Activated CD8-positive, alpha-beta memory T cell treated with anti-CD3 and anti-CD28 coated beads for 36 hours (primary cell): ENCODE results near the gene CYB5B. TPM values are rescaled to one million over a fixed set of nuclear protein-coding genes. Genes with fewer than 3 reads are reported as not detected.

Experiments
- CTCF ChIA-PET: fragments of 350-600 bp; sonication (Branson Sonifier 250); formaldehyde crosslinking; loops from one replicate; lab custom pipeline; 2021; ENCODE audit warnings: antibody characterized with exemption; lab: Charles Lee
- POLR2A ChIA-PET: fragments of 350-600 bp; sonication (Branson Sonifier 250); formaldehyde crosslinking; loops from one replicate; lab custom pipeline; 2021; ENCODE audit warnings: antibody characterized with exemption; lab: Charles Lee
- total RNA-seq, 2 experiments: library from RNA; stranded (reverse); gene quantifications; one replicate each; pipeline ENCODE4 v1.2.3, GENCODE V29; 2021

Gene CYB5B, protein sequence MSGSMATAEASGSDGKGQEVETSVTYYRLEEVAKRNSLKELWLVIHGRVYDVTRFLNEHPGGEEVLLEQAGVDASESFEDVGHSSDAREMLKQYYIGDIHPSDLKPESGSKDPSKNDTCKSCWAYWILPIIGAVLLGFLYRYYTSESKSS
- 100 to 1,000 TPM; 168 to 170 TPM for total RNA-seq

DNA sequence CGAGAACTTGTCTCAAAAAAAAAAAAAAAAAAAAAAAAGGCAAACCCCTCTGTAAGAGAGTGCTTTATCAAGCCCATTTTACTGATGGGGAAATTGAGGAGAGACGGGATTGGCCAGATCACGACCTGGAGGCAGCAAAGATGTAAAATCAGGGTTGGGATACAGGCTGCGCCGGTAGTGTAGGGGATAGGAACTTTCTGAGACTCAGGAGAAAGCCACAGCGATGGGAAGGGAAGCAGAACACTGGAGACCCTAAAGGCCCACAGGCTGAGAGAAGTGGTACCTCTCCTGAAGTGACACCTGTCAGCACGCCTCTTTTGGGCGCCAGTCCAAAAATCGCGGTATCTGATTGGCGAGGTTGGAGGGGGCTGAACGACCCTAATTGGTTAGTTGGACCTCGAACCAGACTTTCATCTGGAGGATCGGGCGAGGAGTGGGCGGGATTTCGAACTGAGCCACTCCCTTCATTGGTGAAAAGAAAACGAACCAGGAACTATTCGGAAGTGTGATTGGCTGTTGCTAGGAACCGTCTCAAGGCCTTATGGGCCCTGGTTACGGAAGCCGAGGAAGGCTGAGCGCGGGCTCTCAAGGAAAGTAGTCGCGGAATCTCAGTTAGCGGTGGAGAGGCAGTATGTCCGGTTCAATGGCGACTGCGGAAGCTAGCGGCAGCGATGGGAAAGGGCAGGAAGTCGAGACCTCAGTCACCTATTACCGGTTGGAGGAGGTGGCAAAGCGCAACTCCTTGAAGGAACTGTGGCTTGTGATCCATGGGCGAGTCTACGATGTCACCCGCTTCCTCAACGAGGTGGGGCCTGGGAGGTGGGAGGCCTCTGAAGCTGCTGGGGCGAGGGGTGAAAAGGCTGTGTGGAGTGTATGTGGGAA lies at the start of gene CYB5B:
TSS of gene CYB5B (plus strand) at position 567 of the 882 bp plus-strand sequence. CDS start at position 632, 65 bp downstream.
- CTCF ChIA-PET, result interaction anchor here (1.3 kb wide), 1 partner anchor 28 kb away, joined by 3 read pairs; no protein-coding TSS in a partner anchor
- POLR2A ChIA-PET, result interaction anchor here (0.6 to 0.7 kb wide), 2 partner anchors 140 to 258 kb away, joined by 6 to 9 read pairs; no protein-coding TSS in a partner anchor

DNA sequence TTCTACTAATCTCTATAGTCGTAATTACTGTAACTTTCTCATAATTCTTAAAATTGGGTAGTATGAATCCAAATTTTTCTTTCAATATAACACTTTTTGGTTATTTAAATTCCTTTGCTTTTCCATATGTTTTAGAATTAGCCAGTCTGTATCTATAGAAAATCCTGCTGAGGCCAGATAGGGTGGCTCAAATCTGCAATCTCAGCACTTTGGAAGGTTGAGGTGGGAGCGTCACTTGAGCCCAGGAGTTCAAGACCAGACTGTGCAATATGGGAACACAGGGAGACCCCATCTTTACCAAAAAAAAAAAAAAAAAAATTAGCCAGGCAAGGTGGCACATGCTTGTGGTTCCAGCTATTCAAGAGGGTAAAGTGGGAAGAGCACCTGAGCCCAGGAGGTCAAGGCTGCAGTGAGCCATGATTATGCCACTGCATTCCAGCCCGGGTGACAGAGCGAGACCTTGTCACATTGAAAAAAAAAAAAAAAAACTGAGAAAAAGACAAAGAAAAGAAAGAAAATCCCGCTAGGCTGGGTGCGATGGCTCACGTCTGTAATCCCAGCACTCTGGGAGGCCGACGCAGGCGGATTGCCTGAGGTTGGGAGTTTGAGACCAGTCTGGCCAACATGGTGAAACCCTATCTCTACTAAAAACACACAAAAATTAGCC lies 47.9 kb upstream of the CYB5B start:
- CTCF ChIA-PET, result no interaction called here

DNA sequence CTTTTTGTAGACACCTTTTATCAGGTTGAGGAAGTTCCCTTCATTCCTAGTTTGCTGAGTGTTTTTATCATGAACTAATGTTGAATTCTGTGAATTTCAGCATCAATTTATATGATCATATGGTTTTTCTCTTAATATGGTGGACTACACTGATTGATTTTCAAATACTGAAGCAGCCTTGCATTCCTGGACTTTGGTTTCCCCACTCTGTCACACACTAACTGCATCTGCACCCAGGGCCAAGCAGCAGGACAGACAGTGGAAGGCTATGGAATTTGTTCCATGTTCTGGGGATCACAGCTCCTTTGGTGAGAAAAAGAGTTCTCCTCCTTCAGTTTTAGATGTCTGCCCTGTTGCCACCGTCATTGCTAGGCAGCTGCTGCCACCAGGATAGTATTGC lies 46.4 kb upstream of the CYB5B start:
- CTCF ChIA-PET, result interaction anchor here (1.0 kb wide), 1 partner anchor 105 kb away, joined by 3 read pairs; no protein-coding TSS in a partner anchor
- POLR2A ChIA-PET, result interaction anchor here (0.6 kb wide), 2 partner anchors 211 to 228 kb away, joined by 3 to 6 read pairs; no protein-coding TSS in a partner anchor

More for the DNA sequence above, 47.9 kb upstream of the CYB5B start:
- POLR2A ChIA-PET, result interaction anchor here (0.7 kb wide), 1 partner anchor 21 kb away, joined by 6 read pairs; no protein-coding TSS in a partner anchor

DNA sequence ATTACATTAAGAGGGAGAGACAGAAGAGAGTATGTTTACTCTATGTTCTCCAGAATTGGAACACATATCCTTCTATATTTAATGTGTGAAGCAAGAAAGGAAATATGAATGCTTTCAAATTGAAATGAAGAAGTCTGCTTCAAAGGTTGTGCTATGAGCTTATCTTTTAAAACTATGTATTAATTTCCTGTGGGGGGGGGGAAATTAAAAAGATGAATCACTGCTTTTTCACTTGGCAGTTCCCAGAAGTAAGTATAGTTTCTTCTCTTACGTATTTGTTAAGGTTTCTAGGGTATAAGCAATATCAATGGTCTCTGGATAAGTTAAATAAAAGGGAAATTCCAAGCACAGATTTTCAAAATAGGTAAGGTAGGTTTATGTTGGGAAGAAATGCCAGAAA lies 45.7 kb upstream of the CYB5B start:
- ChIA-PET POLR2A (interaction anchor here (0.6 kb wide), 2 partner anchors 212 to 228 kb away, joined by 3 to 6 read pairs; no protein-coding TSS in a partner anchor), CTCF (interaction anchor here (1.0 kb wide), 1 partner anchor 106 kb away, joined by 3 read pairs; no protein-coding TSS in a partner anchor)

DNA sequence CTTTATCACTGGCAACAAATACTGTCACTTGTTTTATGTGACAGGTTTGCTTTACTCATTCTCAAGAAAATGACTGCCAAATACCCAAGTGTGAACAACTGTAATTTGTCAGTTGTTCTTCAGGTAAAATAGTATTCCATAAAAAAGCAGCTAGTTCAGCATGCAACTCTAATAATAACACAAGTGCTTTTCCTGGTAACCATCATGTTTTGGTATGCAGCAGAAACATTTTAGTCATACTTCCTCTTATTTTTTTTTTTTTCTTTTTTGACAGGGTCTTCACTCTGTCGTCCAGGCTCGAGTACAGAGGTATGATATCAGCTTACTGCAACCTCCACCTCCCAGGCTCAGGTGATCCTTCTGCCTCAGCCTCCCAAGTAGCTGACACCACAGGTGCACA lies 43.2 kb upstream of the CYB5B start:
- ChIA-PET CTCF (interaction anchor here (0.7 to 1.3 kb wide), 3 partner anchors 15 to 61 kb away, joined by 3 to 4 read pairs (median 3); no protein-coding TSS in a partner anchor), POLR2A (interaction anchor here (0.7 kb wide), 1 partner anchor 205 kb away, joined by 6 read pairs; no protein-coding TSS in a partner anchor)

DNA sequence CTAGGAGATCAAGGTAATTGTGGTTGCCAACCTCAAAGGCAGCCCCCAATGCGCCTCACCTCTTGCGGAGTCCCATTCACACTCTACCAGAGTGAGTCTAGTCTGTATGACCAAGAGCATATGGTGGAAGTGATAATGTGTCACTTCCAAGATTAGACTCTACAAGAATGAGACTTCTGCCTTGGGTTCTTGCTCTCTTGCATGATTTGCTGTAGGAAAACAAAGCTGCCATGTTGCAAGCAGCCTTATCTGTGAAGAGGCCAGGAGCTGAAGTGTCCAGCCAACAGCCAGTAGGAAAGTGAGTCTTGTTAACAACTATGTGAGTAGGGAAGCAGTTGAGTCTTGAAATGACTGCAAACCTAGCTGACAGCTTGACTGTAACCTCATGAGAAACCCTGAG lies 42.0 kb upstream of the CYB5B start:
- ChIA-PET POLR2A (interaction anchor here (1.0 to 2.1 kb wide), 2 partner anchors 42 to 70 kb away, joined by 3 to 5 read pairs; partner anchors contain the start of gene NIP7), CTCF (interaction anchor here (0.6 kb wide), 1 partner anchor 1571 kb away, joined by 4 read pairs; no protein-coding TSS in a partner anchor)

DNA sequence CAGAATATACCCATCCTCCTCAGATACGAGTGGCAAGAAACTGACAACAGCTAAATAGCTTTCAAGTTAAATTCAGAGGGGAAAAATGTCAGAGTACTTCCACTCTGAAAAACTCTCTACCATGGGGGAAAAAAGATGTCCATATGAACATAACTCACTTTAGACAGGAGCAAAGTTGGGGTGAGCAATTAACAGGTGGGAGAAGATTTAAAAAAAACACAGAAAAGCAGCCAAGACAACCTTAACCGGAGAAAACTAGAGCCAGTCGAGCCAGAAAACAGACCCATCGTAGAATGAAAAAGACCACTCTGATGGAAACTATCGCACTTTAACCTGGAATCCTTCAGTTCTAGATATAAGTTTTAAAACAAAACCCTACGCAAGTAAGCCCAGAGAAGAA lies 39.4 kb upstream of the CYB5B start:
- ChIA-PET POLR2A (interaction anchor here (0.5 to 1.1 kb wide), 3 partner anchors 36 to 904 kb away, joined by 3 to 7 read pairs (median 3); partner anchors contain the start of gene AARS1), CTCF (interaction anchor here (1.2 kb wide), 2 partner anchors 9 to 56 kb away, joined by 3 read pairs; no protein-coding TSS in a partner anchor)

DNA sequence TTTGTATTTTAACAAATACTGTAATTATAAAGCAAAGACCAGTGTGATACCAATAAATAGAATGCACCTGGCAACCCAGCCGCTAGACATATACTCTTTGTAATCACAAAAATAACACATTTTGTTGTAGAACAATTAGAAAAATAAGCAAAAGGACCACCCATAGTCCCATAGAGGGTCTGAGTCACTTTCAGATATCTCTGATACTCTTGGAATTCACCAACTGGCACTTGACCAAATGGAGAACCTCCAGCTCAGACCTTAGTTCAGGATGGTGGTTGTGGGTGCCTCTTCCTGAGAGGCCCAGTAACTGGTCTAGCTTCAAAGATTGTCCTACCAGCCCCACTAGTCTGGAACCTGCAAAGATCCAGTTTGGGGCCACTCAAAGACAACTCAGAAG lies 37.8 kb upstream of the CYB5B start:
- ChIA-PET CTCF (interaction anchor here (0.6 to 1.3 kb wide), 3 partner anchors 9 to 205 kb away, joined by 3 to 5 read pairs (median 3); no protein-coding TSS in a partner anchor), POLR2A (interaction anchor here (0.6 kb wide), 2 partner anchors 9 to 190 kb away, joined by 3 to 12 read pairs; no protein-coding TSS in a partner anchor)

DNA sequence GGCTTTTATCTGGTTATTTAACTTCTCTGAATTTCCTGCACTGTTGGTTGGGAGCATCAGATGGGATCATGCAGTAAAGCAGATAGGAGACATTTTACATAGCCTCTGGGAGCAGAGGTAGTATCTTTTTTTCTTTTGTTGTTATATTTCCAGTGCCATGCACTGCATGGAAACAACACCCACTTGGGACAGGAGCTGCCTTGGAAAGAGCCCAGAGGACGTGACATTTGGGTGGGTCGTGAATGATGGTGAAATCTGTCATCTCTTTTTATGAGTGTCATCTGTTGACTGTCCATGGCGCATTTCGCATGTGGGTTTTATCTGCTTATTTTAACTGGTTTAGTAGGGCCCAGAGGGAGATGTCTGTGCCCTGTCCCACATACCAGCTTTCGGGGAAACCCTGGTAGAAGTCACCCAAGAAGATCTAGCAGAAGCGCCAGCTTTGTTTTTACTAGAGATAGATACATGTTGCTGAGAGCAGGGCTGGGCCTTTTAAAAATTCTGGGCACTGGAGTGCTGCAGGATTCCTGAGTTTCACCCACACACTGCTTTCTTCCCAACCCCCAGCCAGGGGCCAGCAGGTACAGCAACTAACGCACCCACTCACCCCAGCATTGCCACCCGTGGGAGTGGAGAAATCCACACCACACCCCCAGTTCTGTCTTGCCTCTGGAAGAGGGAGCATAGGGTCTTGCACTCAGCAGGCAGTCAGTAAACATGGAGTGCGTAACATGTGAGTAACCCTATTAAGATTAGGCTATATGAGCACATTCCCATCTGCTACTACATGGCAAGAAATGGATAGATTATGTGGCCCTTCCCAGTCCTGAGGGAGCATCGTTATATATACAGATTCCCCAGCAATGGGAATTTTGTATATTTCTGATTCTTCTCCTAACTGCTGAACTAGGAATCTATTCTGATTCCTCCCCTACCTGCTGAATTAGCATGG lies 30.2 kb upstream of the CYB5B start:
- ChIA-PET CTCF (no interaction called here), POLR2A (no interaction called here)

DNA sequence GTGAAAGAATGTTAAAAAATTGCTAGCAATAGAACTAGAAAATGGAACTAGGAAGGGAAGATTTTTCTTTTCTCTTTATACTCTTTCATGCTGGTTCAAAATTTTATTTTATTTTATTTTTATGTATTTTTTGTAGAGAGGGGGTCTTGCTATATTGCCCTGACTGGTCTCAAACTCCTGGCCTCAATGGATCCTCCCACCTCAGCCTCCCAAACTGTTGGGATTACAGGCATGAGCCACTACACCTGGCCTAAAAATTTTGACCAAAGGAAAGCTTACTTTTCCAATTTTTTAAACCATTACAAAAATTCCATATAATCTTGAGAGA lies 28.6 kb upstream of the CYB5B start:
- POLR2A ChIA-PET, result interaction anchor here (0.7 kb wide), 1 partner anchor 10 kb away, joined by 3 read pairs; no protein-coding TSS in a partner anchor
- CTCF ChIA-PET, result interaction anchor here (0.6 to 1.3 kb wide), 17 partner anchors 9 to 359 kb away, joined by 3 to 7 read pairs (median 3); partner anchors contain the start of genes CYB5B and NOB1

DNA sequence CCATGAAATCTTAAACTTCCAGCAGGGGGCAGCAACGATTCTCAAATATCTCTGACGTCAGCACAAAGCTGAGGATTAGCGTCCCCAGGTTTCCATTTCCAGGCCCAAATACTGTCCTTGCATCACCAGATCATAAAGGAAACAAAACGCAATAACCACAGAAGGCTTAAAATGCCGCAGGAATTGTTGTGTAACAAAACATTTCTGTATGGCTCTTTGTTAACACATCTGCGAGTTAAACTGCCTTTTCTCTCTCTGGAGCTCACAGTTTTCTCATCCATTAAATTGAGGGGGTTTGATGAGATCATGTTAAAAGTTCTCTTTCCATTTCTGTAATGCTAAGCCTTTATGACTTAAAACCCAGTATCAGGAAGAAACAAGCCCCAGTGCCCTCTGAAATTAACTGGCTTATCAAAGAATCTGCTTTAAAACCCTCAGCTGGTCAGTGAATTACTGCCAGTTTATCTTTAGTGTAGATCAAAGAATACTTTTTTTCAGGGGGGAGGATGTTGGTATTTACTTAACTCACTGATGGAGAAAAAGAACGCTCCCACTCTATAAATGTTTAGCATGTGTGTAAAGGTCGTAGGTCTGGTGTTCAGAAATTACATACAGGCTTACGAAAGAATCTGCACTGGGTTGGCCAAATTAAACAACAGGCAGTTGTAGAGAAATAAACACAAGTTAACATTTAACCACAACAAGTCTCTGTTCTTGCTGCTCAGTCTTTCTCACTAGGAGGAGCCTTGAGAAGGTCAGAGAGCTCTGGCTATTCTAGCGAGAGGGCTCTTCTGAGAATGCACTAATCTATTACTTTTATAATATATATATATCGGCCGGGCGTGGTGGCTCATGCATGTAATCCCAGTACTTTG lies 28.0 kb upstream of the CYB5B start:
- POLR2A ChIA-PET, result interaction anchor here (0.7 kb wide), 1 partner anchor 10 kb away, joined by 3 read pairs; no protein-coding TSS in a partner anchor
- CTCF ChIA-PET, result interaction anchor here (0.6 to 1.3 kb wide), 18 partner anchors 8 to 358 kb away, joined by 3 to 7 read pairs (median 4); partner anchors contain the start of genes CYB5B and NOB1

DNA sequence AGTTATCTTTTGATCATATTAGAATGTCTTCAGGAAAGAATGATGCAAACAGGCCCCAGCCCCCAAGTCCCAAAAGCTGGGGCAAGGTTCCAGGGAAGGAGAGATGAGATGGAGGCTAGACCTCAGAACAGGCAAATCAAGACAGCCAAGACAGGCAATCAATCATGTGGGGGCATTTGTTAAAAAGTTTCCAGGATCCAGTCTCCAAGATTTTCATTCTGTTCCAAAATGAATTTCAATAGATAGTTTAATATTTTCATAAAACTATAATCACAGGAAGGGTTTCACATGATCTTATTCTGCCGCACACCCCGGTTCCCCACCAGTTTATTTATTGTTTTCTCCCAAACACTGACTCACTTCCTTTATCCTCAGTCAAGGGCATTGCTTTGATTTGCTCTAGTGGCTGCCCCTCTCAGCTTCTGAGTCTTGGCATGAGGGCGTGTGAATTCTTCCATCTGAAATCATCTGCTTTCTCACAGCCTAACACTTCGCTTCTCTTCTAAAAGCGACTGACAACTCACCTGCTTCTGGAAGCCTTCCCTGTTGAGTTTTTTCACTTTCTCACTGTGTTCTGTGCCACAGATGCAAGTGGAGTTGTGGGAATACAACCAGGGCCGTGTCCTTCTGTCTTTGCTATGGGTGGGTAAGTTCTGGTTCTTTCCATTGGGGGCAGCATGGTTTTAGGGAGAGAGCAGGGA lies 26.4 kb upstream of the CYB5B start:
- POLR2A ChIA-PET, result no interaction called here
- CTCF ChIA-PET, result interaction anchor here (0.9 to 1.3 kb wide), 3 partner anchors 8 to 123 kb away, joined by 3 to 6 read pairs (median 3); partner anchors contain the start of gene PDF

DNA sequence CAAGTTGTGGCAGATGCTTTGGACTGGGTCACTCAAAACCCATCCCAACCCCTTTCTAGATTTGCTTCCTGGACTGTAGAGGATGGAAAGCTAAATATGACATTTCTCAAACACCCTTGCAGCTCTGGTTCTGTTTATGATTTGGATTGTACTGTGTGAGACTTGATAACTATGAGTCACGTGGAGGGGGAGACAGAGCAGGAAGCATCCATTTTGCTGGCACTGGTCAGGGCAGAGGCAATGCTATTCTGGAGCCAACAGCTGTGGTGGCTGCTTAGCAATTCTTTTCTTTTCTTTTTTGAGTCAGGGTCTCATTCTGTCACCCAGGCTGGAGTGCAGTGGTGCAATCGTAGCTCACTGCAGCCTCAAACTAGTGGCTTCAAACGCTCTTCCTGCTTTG lies 25.1 kb upstream of the CYB5B start:
- ChIA-PET CTCF (interaction anchor here (0.9 to 1.3 kb wide), 2 partner anchors 19 to 65 kb away, joined by 3 read pairs; no protein-coding TSS in a partner anchor), POLR2A (no interaction called here)

DNA sequence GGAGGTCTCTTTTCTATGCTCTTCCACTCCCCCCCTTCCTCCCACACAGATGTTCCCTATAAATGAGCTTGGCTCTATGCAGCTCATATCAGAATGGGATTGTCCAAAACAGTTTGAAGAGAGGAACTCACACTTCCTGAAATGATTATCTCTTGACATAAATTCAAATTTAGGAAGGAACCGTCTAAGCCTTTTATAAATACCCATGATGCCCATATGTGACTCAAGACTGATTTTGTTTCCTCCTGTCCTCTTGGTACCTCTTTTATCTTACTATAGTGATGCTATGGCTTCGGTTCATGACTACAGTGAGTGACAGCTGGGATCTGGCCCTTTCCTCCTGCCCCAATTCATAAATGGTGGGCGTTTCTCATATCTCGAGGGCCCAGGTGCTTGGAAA lies 22.0 kb upstream of the CYB5B start:
- CTCF ChIA-PET, result no interaction called here
- POLR2A ChIA-PET, result no interaction called here

DNA sequence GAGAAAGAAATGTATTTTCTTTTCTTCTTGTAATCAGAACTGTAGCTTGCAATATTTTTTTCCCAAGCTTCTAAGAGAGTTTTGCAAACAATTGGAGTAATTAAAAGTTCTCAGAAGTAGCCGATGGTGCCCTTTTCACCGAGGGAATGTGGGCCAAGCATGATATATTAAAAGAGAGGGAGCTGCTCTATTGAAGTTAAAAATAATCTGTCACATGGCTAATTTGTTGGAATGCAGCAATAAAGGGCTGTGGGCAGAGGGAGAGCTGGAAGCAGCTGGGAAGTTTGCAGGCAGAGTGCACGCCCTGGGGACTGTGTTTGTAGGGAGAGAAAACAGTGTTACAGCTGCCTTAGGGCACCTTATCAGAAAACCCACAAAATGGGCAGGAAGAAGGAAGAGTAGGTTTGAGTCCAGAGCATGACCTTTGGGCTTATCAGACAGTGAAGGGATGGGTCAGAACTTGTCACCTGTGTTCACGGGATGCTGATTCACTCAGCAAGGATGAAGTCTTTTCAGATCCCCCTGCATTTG lies 20.1 kb upstream of the CYB5B start:
- CTCF ChIA-PET, result interaction anchor here (1.4 kb wide), 1 partner anchor 8 kb away, joined by 3 read pairs; no protein-coding TSS in a partner anchor

More for the DNA sequence above, 20.1 kb upstream of the CYB5B start:
- POLR2A ChIA-PET, result no interaction called here
